Ishikawa (cell line): ENCODE data around the gene SLC4A2.

Experiments
- CEBPB ChIP-seq: IDR thresholded peaks from 2 replicates; pipeline ENCODE4 v1.6.1; 2012
- CREB1 ChIP-seq: IDR thresholded peaks from 2 replicates; pipeline ENCODE4 v1.6.1; 2012; ENCODE audit warnings: low read depth
- EGR1 ChIP-seq: IDR thresholded peaks from 2 replicates; pipeline ENCODE4 v1.6.1; 2012
- EP300 ChIP-seq: IDR thresholded peaks from 2 replicates; pipeline ENCODE4 v1.6.1; 2012; ENCODE audit warnings: borderline replicate concordance
- FOXM1 ChIP-seq: IDR thresholded peaks from 2 replicates; pipeline ENCODE4 v1.6.1; 2012; ENCODE audit warnings: low read depth, borderline replicate concordance
- NFIC ChIP-seq: IDR thresholded peaks from 2 replicates; pipeline ENCODE4 v1.6.1; 2012
- RAD21 ChIP-seq: IDR thresholded peaks from 2 replicates; pipeline ENCODE4 v1.6.1; 2012; ENCODE audit warnings: low read depth
- TAF1 ChIP-seq: IDR thresholded peaks from 2 replicates; pipeline ENCODE4 v1.6.1; 2012; ENCODE audit warnings: low read depth, mild to moderate bottlenecking
- TCF12 ChIP-seq: IDR thresholded peaks from 2 replicates; pipeline ENCODE4 v1.6.1; 2012; ENCODE audit warnings: low read depth
- TEAD4 ChIP-seq: IDR thresholded peaks from 2 replicates; pipeline ENCODE4 v1.6.1; 2012
- YY1 ChIP-seq: IDR thresholded peaks from 2 replicates; pipeline ENCODE4 v1.6.1; 2012; ENCODE audit warnings: low read depth
- ZBTB7A ChIP-seq: IDR thresholded peaks from 2 replicates; pipeline ENCODE4 v1.6.1; 2012; ENCODE audit warnings: low read depth
- TF ChIP-seq, protein P1 (sequence below): IDR thresholded peaks from 2 replicates; pipeline ENCODE4 v1.6.1; 2012; ENCODE audit warnings: low read depth, mild to moderate bottlenecking
- TF ChIP-seq, protein P2 (sequence below): IDR thresholded peaks from 2 replicates; pipeline ENCODE4 v1.6.1; 2012
- TF ChIP-seq, protein P3 (sequence below): IDR thresholded peaks from 2 replicates; pipeline ENCODE4 v1.6.1; 2012

The SLC4A2 gene

DNA sequence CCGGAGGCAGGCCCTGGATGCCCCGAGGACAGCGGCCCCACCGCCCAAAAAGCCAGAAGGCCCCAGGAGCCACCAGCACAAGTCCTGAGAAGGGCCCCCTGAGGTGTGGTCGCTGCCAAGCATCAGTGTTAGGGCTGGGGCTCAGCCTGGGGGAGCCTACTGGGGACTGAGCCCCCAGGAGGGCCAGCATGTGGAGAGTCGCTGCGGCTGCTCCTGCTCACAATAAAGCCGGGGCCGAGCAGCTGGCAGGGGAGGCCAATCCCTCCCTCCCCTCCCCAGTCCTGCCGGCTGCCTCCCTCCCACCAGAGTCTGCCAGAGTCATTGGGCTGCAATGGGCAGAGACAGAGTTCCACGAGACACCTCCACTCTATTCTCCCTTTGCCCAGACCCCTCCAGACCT is 14.1 kb upstream of the SLC4A2 start:
- no peak for TF ChIP-seq CEBPB

DNA sequence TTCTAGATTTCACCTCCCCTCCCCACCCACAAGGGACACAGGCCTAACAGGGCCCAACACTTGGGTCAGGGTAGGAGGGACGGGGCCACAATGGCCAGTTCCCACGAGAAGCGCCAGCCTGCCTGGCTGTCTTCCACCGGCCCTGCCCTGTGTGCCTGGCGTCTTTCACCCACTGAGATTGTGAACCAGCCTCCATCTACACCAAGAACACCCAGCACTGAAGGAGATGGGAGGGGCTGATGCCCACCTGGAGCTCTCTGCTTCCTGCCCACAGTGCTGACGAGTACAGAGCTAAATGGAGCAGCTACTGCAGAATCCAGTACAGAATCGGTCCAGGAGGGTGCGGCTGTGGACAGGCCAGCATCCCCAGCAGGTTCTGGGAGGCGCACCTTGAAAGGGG is 13.4 kb upstream of the SLC4A2 start:
- TF ChIP-seq CREB1 (no peak), EGR1 (no peak), CEBPB (no peak), TAF1 (no peak), YY1 (no peak), RAD21 (no peak), TCF12 (no peak), TEAD4 (no peak), ZBTB7A (no peak), FOXM1 (no peak), EP300 (no peak), NFIC (no peak)
- TF ChIP-seq, protein P1, sequence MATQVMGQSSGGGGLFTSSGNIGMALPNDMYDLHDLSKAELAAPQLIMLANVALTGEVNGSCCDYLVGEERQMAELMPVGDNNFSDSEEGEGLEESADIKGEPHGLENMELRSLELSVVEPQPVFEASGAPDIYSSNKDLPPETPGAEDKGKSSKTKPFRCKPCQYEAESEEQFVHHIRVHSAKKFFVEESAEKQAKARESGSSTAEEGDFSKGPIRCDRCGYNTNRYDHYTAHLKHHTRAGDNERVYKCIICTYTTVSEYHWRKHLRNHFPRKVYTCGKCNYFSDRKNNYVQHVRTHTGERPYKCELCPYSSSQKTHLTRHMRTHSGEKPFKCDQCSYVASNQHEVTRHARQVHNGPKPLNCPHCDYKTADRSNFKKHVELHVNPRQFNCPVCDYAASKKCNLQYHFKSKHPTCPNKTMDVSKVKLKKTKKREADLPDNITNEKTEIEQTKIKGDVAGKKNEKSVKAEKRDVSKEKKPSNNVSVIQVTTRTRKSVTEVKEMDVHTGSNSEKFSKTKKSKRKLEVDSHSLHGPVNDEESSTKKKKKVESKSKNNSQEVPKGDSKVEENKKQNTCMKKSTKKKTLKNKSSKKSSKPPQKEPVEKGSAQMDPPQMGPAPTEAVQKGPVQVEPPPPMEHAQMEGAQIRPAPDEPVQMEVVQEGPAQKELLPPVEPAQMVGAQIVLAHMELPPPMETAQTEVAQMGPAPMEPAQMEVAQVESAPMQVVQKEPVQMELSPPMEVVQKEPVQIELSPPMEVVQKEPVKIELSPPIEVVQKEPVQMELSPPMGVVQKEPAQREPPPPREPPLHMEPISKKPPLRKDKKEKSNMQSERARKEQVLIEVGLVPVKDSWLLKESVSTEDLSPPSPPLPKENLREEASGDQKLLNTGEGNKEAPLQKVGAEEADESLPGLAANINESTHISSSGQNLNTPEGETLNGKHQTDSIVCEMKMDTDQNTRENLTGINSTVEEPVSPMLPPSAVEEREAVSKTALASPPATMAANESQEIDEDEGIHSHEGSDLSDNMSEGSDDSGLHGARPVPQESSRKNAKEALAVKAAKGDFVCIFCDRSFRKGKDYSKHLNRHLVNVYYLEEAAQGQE, result no peak
- TF ChIP-seq, protein P2, sequence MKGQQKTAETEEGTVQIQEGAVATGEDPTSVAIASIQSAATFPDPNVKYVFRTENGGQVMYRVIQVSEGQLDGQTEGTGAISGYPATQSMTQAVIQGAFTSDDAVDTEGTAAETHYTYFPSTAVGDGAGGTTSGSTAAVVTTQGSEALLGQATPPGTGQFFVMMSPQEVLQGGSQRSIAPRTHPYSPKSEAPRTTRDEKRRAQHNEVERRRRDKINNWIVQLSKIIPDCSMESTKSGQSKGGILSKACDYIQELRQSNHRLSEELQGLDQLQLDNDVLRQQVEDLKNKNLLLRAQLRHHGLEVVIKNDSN, result no peak
- TF ChIP-seq, protein P3, sequence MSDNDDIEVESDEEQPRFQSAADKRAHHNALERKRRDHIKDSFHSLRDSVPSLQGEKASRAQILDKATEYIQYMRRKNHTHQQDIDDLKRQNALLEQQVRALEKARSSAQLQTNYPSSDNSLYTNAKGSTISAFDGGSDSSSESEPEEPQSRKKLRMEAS, result no peak

DNA sequence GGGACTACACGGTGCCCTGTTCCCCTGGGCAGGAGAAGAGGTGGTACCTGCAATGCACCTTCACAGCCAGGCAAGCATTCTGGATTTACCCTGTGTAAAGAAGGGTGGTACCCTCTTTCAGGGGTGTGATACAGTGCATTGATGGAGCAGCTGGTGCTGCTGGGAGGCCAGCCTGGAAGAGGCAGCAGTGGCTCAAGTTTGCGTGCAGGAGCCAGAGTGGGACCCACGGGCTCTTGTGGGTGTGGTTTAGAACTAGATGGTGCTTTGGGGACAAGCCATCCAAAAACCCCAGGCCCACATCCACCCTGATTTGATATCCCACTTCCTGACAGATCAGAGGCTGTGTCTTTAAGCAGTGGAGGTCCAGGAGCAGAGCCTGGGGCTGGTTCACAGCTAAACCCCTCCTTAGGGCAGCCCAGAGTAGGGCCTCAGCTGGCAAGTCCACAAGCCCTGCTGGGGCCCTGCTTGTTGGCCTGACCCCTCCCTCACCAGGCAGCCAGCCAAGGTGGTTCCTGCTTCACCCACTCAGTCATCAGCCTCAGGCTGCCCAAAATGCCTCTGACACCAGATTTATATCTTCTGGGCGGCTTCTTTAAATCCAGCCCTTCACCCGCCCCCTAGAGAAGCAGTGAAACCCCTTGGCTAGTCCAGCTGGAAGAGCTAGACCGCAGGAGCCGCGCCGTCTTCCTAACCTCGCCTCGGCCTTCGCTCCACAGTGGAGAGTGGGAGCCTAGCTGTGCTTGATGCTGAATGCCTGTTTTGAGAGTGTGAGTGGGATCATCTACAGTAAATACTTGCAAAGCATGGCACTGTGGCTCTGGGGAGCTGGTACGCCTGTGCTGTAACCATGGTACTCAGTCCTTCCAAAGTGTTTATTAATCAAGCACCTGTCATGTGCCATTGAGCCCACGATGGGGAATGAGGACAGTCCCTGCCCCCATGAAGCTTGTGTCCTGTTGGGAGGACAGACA is 12.5 kb upstream of the SLC4A2 start:
- no peak for TF ChIP-seq RAD21
- no peak for TF ChIP-seq NFIC
- TF ChIP-seq CEBPB, result no peak
- no peak for TF ChIP-seq EGR1
- no peak for TF ChIP-seq ZBTB7A
- no peak for TF ChIP-seq FOXM1
- no peak for TF ChIP-seq TCF12
- no peak for TF ChIP-seq CREB1
- TF ChIP-seq, protein P2, result no peak
- TF ChIP-seq, protein P1, result no peak
- TF ChIP-seq TEAD4, result no peak
- TF ChIP-seq EP300, result no peak
- TF ChIP-seq TAF1, result no peak
- TF ChIP-seq, protein P3, result no peak
- no peak for TF ChIP-seq YY1

DNA sequence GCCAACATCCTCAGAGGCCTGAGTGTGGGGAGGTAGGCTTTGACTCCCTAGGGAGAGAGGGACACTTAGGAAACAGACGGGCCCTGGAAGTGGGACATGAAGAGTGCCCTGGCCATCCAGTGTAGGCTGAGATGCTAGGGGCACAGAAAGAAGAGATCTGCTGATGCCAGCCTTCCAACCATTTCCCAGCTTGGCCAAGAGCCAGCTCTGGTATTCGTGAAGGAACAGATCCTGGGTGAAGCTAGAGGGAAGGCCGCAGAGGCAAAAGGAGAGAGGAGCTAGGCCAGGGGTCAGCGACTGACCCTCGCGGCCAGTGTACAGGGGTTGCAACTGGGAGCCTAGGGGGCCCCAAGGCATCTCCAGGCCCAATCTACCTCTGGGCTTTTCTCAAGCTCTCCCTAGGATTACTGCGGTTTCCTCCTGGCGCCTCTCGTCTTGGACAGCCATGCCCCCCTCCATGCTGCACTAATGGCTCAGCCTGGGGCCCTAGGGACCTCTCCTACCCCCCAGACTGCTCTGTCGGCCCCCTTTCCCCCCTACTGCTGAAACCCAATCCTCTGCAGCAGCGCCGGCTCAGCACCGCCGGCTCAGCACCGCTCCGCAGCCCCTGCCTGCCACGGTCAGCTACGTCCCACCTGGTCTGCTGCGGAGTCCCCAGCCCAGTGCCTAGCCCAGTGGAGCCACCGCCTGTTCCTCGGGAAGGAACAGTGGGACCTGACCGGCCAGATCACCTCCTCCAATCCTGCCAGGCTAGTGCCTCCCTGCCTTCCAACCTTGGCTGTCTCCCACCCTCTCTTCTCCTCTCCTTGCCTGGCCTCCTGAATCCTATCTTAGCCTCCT is 11.2 kb upstream of the SLC4A2 start, which contains the start of gene ASIC3:
Gene ASIC3, plus strand, starts transcription at position 556 of the 840 bp plus-strand sequence. CDS start 355 bp downstream, outside the sequence.
- TF ChIP-seq NFIC, result no peak; the same call in 1 of the 2 replicates
- TF ChIP-seq EGR1, result no peak
- TF ChIP-seq EP300, result no peak
- TF ChIP-seq TCF12, result no peak
- TF ChIP-seq FOXM1, result no peak
- TF ChIP-seq TAF1, result no peak
- TF ChIP-seq, protein P2, result no peak
- no peak for TF ChIP-seq YY1
- TF ChIP-seq CEBPB, result no peak
- no peak for TF ChIP-seq ZBTB7A
- no peak for TF ChIP-seq TEAD4
- TF ChIP-seq, protein P3, result no peak
- TF ChIP-seq, protein P1, result no peak
- no peak for TF ChIP-seq RAD21
- no peak for TF ChIP-seq CREB1
